HG02885 (cell line): ENCODE measurements around the gene GCA.

Experiments used
- ATAC-seq: cut with Tn5 transposase; IDR thresholded peaks from one replicate; pipeline ENCODE4 v1.9.1; 2021; ENCODE audit warnings: mild to moderate bottlenecking; ENCODE audit not compliant: unreplicated experiment, poor library complexity

GCA gene

GRCh38 chr2:162327134-162327769, 16.7 kb upstream of the GCA start:
- no peak for ATAC-seq

GRCh38 chr2:162327806-162328205, 16.1 kb upstream of the GCA start:
- ATAC-seq = no peak

- ATAC-seq = peak; percentile 95
Measured at GRCh38 chr2:162328424-162329157, 15.3 kb upstream of the GCA start.

GRCh38 chr2:162330881-162331280, 13.1 kb upstream of the GCA start:
- ATAC-seq = no peak

- ATAC-seq = peak; percentile 73
Measured at GRCh38 chr2:162333968-162334367, 10.0 kb upstream of the GCA start.

GRCh38 chr2:162337868-162338267, 6.1 kb upstream of the GCA start:
- ATAC-seq = no peak

GRCh38 chr2:162340822-162341221, 3.1 kb upstream of the GCA start:
- ATAC-seq = no peak

GRCh38 chr2:162342321-162342720, 1.6 kb upstream of the GCA start:
- no peak for ATAC-seq

- no peak for ATAC-seq
Measured at GRCh38 chr2:162342841-162343240, 1.1 kb upstream of the GCA start.

GRCh38 chr2:162343492-162343823, 474 bp upstream of the GCA start:
- ATAC-seq = no peak

- ATAC-seq = no peak
Measured at GRCh38 chr2:162344617-162344950, 652 bp downstream of the GCA start.

- ATAC-seq = no peak
Measured at GRCh38 chr2:162365392-162365791, 21.5 kb downstream of the GCA start.

GRCh38 chr2:162368494-162368893, 24.6 kb downstream of the GCA start:
- no peak for ATAC-seq

GRCh38 chr2:162369551-162369950, 25.6 kb downstream of the GCA start:
- no peak for ATAC-seq

GRCh38 chr2:162370931-162371330, 27.0 kb downstream of the GCA start:
- no peak for ATAC-seq

GRCh38 chr2:162372818-162373217, 28.9 kb downstream of the GCA start:
- ATAC-seq = no peak

- peak; percentile 71 for ATAC-seq
Measured at GRCh38 chr2:162379719-162380580, 36.0 kb downstream of the GCA start.

- ATAC-seq = no peak
Measured at GRCh38 chr2:162381851-162382250, 37.9 kb downstream of the GCA start.

- no peak for ATAC-seq
Measured at GRCh38 chr2:162382278-162382677, 38.3 kb downstream of the GCA start.

- ATAC-seq = no peak
Measured at GRCh38 chr2:162385536-162385935, 41.6 kb downstream of the GCA start.

GRCh38 chr2:162390801-162391200, 46.9 kb downstream of the GCA start:
- no peak for ATAC-seq
